H54 (cell line): ENCODE data around the gene SAP130.
"Not testable (repeated sequence)": the region's sequence is repeated elsewhere in the genome, so short reads cannot be mapped to it uniquely, and the experiment has no call there.

Experiments
- DNase-seq: peaks from one replicate; pipeline ENCODE4 v3.0.0; 2011; ENCODE audit warnings: low spot score, mixed read lengths; ENCODE audit not compliant: insufficient read length
- FAIRE-seq: peaks from 3 replicates; lab custom pipeline; 2011; peaks lifted over from hg19 to GRCh38; lab: Jason Lieb, UNC
- POLR2A ChIP-seq: IDR thresholded peaks from 2 replicates; pipeline ENCODE4 v1.6.1; 2011; ENCODE audit warnings: low read depth, mild to moderate bottlenecking, low read length

Gene SAP130

DNA sequence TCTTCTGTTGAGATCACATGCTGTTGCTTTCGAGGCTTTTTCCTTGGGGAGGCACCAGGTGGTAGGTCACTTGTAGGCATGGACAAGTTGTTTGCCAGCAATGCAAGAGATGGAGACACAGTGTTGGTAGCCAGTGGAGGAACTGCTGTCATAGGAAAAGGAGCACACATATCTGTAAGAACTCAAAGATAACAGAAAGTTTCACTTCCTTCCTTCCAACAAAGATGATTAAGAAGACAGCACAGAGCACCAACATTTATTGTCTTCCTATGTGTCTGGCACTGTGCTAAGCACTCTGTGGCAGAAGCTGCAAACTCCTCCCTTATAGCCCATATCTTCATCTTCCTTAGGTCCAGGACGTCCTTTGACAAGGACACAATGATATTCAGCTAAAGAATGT lies 77.6 kb downstream of the SAP130 start:
- DNase-seq, result no peak
- FAIRE-seq, result no peak
- TF ChIP-seq POLR2A, result no peak

- no peak for TF ChIP-seq POLR2A
- FAIRE-seq (no peak), DNase-seq (no peak)
These were observed 82.6 kb downstream of the SAP130 start for GRCh38 chr2:127945281-127945680.

DNA sequence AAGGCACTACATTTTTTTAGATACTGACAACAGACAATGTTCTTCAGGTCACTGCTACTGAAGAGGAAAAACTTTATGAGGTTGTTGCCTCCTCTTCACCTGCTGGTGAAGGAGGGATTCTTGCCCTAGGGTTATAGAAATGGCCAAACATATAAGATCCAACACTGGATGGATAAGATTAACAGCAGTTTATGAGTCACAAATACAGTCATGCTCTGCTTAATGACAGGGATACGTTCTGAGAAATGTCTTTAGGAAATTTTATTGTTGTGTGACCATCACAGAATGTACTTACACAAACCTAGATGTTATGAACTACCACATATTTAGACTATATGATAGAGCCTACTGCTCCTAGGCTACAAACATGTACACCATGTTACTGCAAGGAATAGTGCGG lies 84.7 kb downstream of the SAP130 start:
- TF ChIP-seq POLR2A, result no peak
- FAIRE-seq (no peak), DNase-seq (no peak)

- DNase-seq (no peak), FAIRE-seq (no peak)
- no peak for TF ChIP-seq POLR2A
These were observed 85.9 kb downstream of the SAP130 start for GRCh38 chr2:127942002-127942401.

GRCh38 chr2:127941461-127941860 lies 86.4 kb downstream of the SAP130 start:
- FAIRE-seq (no peak), DNase-seq (no peak)
- TF ChIP-seq POLR2A, result no peak

- no peak for TF ChIP-seq POLR2A
- FAIRE-seq (no peak), DNase-seq (no peak)
These were observed 87.2 kb downstream of the SAP130 start for GRCh38 chr2:127940641-127941040.

DNA sequence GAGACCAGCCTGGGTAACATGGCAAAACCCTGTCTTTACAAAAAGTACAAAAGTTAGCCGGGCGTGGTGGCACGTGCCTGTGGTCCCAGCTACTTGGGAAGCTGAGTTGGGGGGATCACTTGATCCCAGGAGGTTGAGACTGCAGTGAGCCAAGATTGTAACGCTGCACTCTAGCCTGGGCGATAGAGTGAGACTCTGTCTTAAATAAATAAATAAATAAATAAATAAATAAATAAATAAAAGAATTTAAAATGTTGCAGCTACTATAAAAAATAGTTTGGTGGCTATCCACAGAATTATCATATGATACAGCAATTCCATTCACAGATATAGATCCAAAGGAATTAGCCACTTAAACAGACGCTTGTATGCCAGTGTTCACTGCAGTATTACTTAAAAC lies 92.5 kb downstream of the SAP130 start:
- FAIRE-seq, result no peak
- DNase-seq, result no peak
- no peak for TF ChIP-seq POLR2A

GRCh38 chr2:127932199-127932876 lies 95.5 kb downstream of the SAP130 start:
- no peak for TF ChIP-seq POLR2A
- FAIRE-seq, result peak; percentile 91
- DNase-seq, result peak; percentile 21

GRCh38 chr2:127929449-127929848 lies 98.4 kb downstream of the SAP130 start:
- DNase-seq (no peak), FAIRE-seq (no peak)
- TF ChIP-seq POLR2A, result no peak

GRCh38 chr2:127927384-127927783 lies 100.5 kb downstream of the SAP130 start:
- DNase-seq (no peak), FAIRE-seq (no peak)
- TF ChIP-seq POLR2A, result no peak

- no peak for DNase-seq
- no peak for FAIRE-seq
- no peak for TF ChIP-seq POLR2A
These were observed 109.9 kb downstream of the SAP130 start for GRCh38 chr2:127917916-127918315.

DNA sequence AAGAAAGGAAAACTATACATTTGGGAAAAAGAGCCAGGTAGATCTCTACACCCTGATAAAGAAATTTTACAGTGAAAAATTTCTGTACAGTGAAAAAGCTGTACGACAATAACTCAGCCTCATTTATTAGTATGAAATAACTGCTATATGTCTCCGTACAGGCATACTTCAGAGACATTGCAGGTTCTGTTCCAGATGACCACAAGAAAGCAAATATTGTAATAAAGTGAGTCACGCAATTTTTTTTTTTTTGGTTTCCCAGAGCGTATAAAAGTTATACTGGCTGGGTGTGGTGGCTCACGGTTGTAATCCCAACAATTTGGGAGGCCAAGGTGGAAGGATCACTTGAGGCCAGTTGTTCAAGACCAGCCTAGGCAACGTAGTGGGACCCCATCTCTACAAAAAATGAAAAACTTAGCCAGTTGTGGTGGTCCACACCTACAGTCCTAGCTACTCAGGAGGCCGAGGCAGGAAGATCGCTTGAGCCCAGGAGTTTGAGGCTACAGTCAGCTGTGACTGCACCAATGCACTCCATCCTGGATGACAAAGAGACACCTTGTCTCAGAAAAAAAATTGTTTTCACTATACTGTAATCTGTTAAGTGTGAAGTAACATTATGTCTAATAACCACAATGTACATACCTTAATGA lies 113.9 kb downstream of the SAP130 start:
- DNase-seq, result no peak
- no peak for FAIRE-seq
- TF ChIP-seq POLR2A, result no peak

- FAIRE-seq (no peak), DNase-seq (no peak)
- no peak for TF ChIP-seq POLR2A
These were observed 116.1 kb downstream of the SAP130 start for GRCh38 chr2:127911737-127912136.

GRCh38 chr2:127910415-127910814 lies 117.4 kb downstream of the SAP130 start:
- no peak for TF ChIP-seq POLR2A
- no peak for DNase-seq
- no peak for FAIRE-seq

DNA sequence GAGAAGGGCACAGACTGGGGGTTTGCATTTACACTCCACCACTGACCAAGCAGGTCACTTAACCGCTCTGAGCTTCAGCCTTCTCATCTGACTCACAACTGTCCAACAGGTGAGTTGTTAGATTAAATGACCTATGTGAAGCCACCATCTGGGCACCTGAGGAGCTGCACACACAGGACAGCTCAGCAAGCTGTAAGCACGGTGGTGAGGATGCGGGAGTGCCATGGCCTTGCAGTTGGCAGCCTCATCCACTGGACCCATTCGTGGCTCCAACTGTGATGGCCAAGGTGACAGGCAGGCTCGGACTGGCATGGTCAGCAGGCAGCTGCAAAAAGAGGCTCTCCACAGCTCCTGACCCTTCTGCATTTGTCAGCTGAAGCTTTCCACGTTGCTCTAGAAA lies 118.8 kb downstream of the SAP130 start:
- DNase-seq (no peak), FAIRE-seq (no peak)
- TF ChIP-seq POLR2A, result no peak

- not testable (repeated sequence) for FAIRE-seq, DNase-seq
These were observed 120.0 kb downstream of the SAP130 start for GRCh38 chr2:127907733-127908400.
